SK-N-SH treated with all-trans-retinoic acid at 6 μM for 48 hours (cell line): ENCODE measurements around the gene NBAS.
A peak's percentile ranks its signal among the peaks of the same experiment; 100 is the strongest.

Experiments used
- ATAC-seq: fragments of 200-7000 bp; cut with Tn5 transposase; 3 replicates; pipeline ENCODE4 v1.9.1; 2020; ENCODE audit warnings: mild to moderate bottlenecking, moderate library complexity
- ARNTL ChIP-seq: fragments of 450-650 bp; formaldehyde crosslinking; IDR thresholded peaks from 2 replicates; pipeline ENCODE4 v1.5.0; 2020; ENCODE audit warnings: low read depth, mild to moderate bottlenecking, moderate library complexity, borderline replicate concordance
- BACH2 ChIP-seq: fragments of 250-450 bp; sonication (Bioruptor Pico); IDR thresholded peaks from 2 replicates; pipeline ENCODE4 v1.9.0; 2021; ENCODE audit warnings: mild to moderate bottlenecking, borderline replicate concordance
- CREB5 ChIP-seq: fragments of 250-450 bp; sonication (Bioruptor Pico); IDR thresholded peaks from 2 replicates; pipeline ENCODE4 v1.5.1; 2020; ENCODE audit warnings: low read depth, mild to moderate bottlenecking, moderate library complexity
- CSDC2 ChIP-seq: fragments of 250-450 bp; sonication (Bioruptor Pico); IDR thresholded peaks from 2 replicates; pipeline ENCODE4 v1.5.0; 2020; ENCODE audit warnings: mild to moderate bottlenecking, moderate library complexity
- CSRNP3 ChIP-seq: fragments of 250-450 bp; sonication (Bioruptor Pico); IDR thresholded peaks from 2 replicates; pipeline ENCODE4 v1.5.1; 2021; ENCODE audit warnings: mild to moderate bottlenecking, moderate library complexity
- ESRRG ChIP-seq: fragments of 250-450 bp; sonication (Bioruptor Pico); IDR thresholded peaks from 2 replicates; pipeline ENCODE4 v1.6.1; 2021; ENCODE audit warnings: mild to moderate bottlenecking
- GLIS3 ChIP-seq: fragments of 250-450 bp; sonication (Bioruptor Pico); IDR thresholded peaks from 2 replicates; pipeline ENCODE4 v1.5.0; 2020; ENCODE audit warnings: mild to moderate bottlenecking, moderate library complexity
- ISL1 ChIP-seq: fragments of 250-450 bp; sonication (Bioruptor Pico); IDR thresholded peaks from 2 replicates; pipeline ENCODE4 v2.1.2; 2022; ENCODE audit warnings: mild to moderate bottlenecking, moderate library complexity
- POU6F1 ChIP-seq: fragments of 250-450 bp; sonication (Bioruptor Pico); IDR thresholded peaks from 2 replicates; pipeline ENCODE4 v1.8.0; 2021; ENCODE audit warnings: low read depth, mild to moderate bottlenecking, moderate library complexity, borderline replicate concordance
- PPARA ChIP-seq: fragments of 250-450 bp; sonication (Bioruptor Pico); IDR thresholded peaks from 2 replicates; pipeline ENCODE4 v1.5.0; 2020; ENCODE audit warnings: mild to moderate bottlenecking, borderline replicate concordance
- SNAI2 ChIP-seq: fragments of 250-450 bp; sonication (Bioruptor Pico); IDR thresholded peaks from 2 replicates; pipeline ENCODE4 v1.5.0; 2020; ENCODE audit warnings: mild to moderate bottlenecking, moderate library complexity
- TCF4 ChIP-seq: fragments of 250-450 bp; sonication (Bioruptor Pico); IDR thresholded peaks from 2 replicates; pipeline ENCODE4 v1.8.0; 2021; ENCODE audit warnings: mild to moderate bottlenecking, moderate library complexity, borderline replicate concordance
- TOX ChIP-seq: fragments of 250-450 bp; sonication (Bioruptor Pico); IDR thresholded peaks from 2 replicates; pipeline ENCODE4 v1.8.0; 2021; ENCODE audit warnings: mild to moderate bottlenecking, moderate library complexity, borderline replicate concordance
- TSHZ2 ChIP-seq: fragments of 250-450 bp; sonication (Bioruptor Pico); IDR thresholded peaks from 2 replicates; pipeline ENCODE4 v1.5.0; 2020; ENCODE audit warnings: mild to moderate bottlenecking, moderate library complexity
- ZC3H10 ChIP-seq: fragments of 250-450 bp; sonication (Bioruptor Pico); IDR thresholded peaks from 2 replicates; pipeline ENCODE4 v1.5.1; 2021; ENCODE audit warnings: mild to moderate bottlenecking, moderate library complexity
- ZFP3 ChIP-seq: fragments of 250-450 bp; sonication (Bioruptor Pico); IDR thresholded peaks from 2 replicates; pipeline ENCODE4 v1.5.0; 2020; ENCODE audit warnings: mild to moderate bottlenecking, moderate library complexity
- ZFP30 ChIP-seq: fragments of 450-650 bp; formaldehyde crosslinking; IDR thresholded peaks from 2 replicates; pipeline ENCODE4 v1.5.0; 2022; ENCODE audit warnings: mild to moderate bottlenecking, moderate library complexity
- ZNF565 ChIP-seq: fragments of 450-650 bp; formaldehyde crosslinking; conservative IDR thresholded peaks from 2 replicates; pipeline ENCODE4 v1.5.0; 2020; ENCODE audit warnings: low read depth, mild to moderate bottlenecking, moderate library complexity
- ZNF70 ChIP-seq: fragments of 450-650 bp; formaldehyde crosslinking; IDR thresholded peaks from 2 replicates; pipeline ENCODE4 v1.5.0; 2020; ENCODE audit warnings: mild to moderate bottlenecking, moderate library complexity
- ZNF8 ChIP-seq: fragments of 450-650 bp; formaldehyde crosslinking; IDR thresholded peaks from 2 replicates; pipeline ENCODE4 v1.5.0; 2020; ENCODE audit warnings: mild to moderate bottlenecking, moderate library complexity

Gene NBAS

GRCh38 chr2:15357922-15358321, 203.2 kb downstream of the NBAS start (continued):
- no peak for TF ChIP-seq TSHZ2 (CRISPR knock-in tag)

- no peak for ATAC-seq
- no peak for TF ChIP-seq ZFP3 (CRISPR knock-in tag)
- TF ChIP-seq GLIS3 (CRISPR knock-in tag): no peak
- TF ChIP-seq POU6F1 (CRISPR knock-in tag): no peak
- TF ChIP-seq TOX (CRISPR knock-in tag): no peak
These were observed 203.9 kb downstream of the NBAS start for GRCh38 chr2:15357186-15357585.

GRCh38 chr2:15355386-15355785, 205.7 kb downstream of the NBAS start:
- no peak for ATAC-seq
- TF ChIP-seq PPARA (CRISPR knock-in tag): no peak

GRCh38 chr2:15354596-15355366, 206.4 kb downstream of the NBAS start:
- TF ChIP-seq POU6F1 (CRISPR knock-in tag) (no peak), PPARA (CRISPR knock-in tag) (no peak), ZFP30 (CRISPR knock-in tag) (no peak), TOX (CRISPR knock-in tag) (no peak), SNAI2 (CRISPR knock-in tag) (no peak), ESRRG (CRISPR knock-in tag) (no peak), ARNTL (CRISPR knock-in tag) (no peak), BACH2 (CRISPR knock-in tag) (no peak), ZNF565 (CRISPR knock-in tag) (no peak), ZNF8 (CRISPR knock-in tag) (no peak), CSRNP3 (CRISPR knock-in tag) (no peak), ZNF70 (CRISPR knock-in tag) (no peak), CREB5 (CRISPR knock-in tag) (no peak), ZC3H10 (CRISPR knock-in tag) (no peak), TCF4 (no peak), CSDC2 (CRISPR knock-in tag) (no peak), ISL1 (CRISPR knock-in tag) (no peak), GLIS3 (CRISPR knock-in tag) (no peak)
- ATAC-seq: peak; percentile 37; the same call in 2 of the 3 replicates
